Measurements from ENCODE around the gene VSTM2B. TPM values are rescaled to one million over a fixed set of nuclear protein-coding genes. Genes with fewer than 3 reads are reported as not detected.
"Not testable (repeated sequence)": the region's sequence is repeated elsewhere in the genome, so short reads cannot be mapped to it uniquely, and the experiment has no call there.

The VSTM2B gene
- total RNA-seq, 1 donor from 2014 or later, result 0.18 TPM

- no peak for TF ChIP-seq CTCF (IDR thresholded peaks at IDR 0.05; ENCODE audit: unreplicated experiment)
- Mint-ChIP-seq H3K36me3 (ENCODE audit: low read depth, unreplicated experiment) (peaks cover 10% of the 10 kb centered on the region), H3K9me3 (ENCODE audit: unreplicated experiment) (peaks cover 9% of the 10 kb centered on the region), H3K27ac (ENCODE audit: unreplicated experiment) (no peak overlapping the region), H3K4me3 (ENCODE audit: unreplicated experiment) (no peak overlapping the region), H3K27me3 (ENCODE audit: unreplicated experiment) (peaks cover 3% of the 10 kb centered on the region), H3K4me1 (ENCODE audit: unreplicated experiment) (peaks cover 11% of the 10 kb centered on the region)
- DNase-seq (ENCODE audit: low spot score), result no peak
Measured at GRCh38 chr19:29552454-29553280, 26.9 kb downstream of the VSTM2B start.

- H3K27ac Mint-ChIP-seq (ENCODE audit: unreplicated experiment), result no peak overlapping the region
- peaks cover 11% of the 10 kb centered on the region for H3K4me1 Mint-ChIP-seq (ENCODE audit: unreplicated experiment)
- no peak for TF ChIP-seq CTCF (IDR thresholded peaks at IDR 0.05; ENCODE audit: unreplicated experiment)
- DNase-seq (ENCODE audit: low spot score), result no peak
- peaks cover 11% of the 10 kb centered on the region for H3K9me3 Mint-ChIP-seq (ENCODE audit: unreplicated experiment)
- H3K27me3 Mint-ChIP-seq (ENCODE audit: unreplicated experiment), result peaks cover 6% of the 10 kb centered on the region
- no peak overlapping the region for H3K4me3 Mint-ChIP-seq (ENCODE audit: unreplicated experiment)
- H3K36me3 Mint-ChIP-seq (ENCODE audit: low read depth, unreplicated experiment), result peaks cover 9% of the 10 kb centered on the region
Measured at GRCh38 chr19:29554149-29554548, 28.4 kb downstream of the VSTM2B start.

GRCh38 chr19:29559110-29559509 is 33.3 kb downstream of the VSTM2B start:
- DNase-seq (ENCODE audit: low spot score); H3K9me3 Mint-ChIP-seq (ENCODE audit: unreplicated experiment); H3K36me3 Mint-ChIP-seq (ENCODE audit: low read depth, unreplicated experiment); H3K27me3 Mint-ChIP-seq (ENCODE audit: unreplicated experiment); H3K27ac Mint-ChIP-seq (ENCODE audit: unreplicated experiment); H3K4me3 Mint-ChIP-seq (ENCODE audit: unreplicated experiment): not testable (repeated sequence)
- H3K4me1 Mint-ChIP-seq (ENCODE audit: unreplicated experiment), result peaks cover 11% of the 10 kb centered on the region

- Mint-ChIP-seq H3K27me3 (ENCODE audit: unreplicated experiment) (peaks cover 3% of the 10 kb centered on the region), H3K4me1 (ENCODE audit: unreplicated experiment) (peaks cover 11% of the 10 kb centered on the region), H3K9me3 (ENCODE audit: unreplicated experiment) (peaks cover 4% of the 10 kb centered on the region)
Measured at GRCh38 chr19:29559743-29560142, 33.9 kb downstream of the VSTM2B start.

GRCh38 chr19:29560313-29561075 is 34.7 kb downstream of the VSTM2B start:
- Mint-ChIP-seq H3K27me3 (ENCODE audit: unreplicated experiment) (peaks cover 3% of the 10 kb centered on the region), H3K36me3 (ENCODE audit: low read depth, unreplicated experiment) (no peaks in the 10 kb centered on the region), H3K9me3 (ENCODE audit: unreplicated experiment) (peaks cover 4% of the 10 kb centered on the region), H3K4me1 (ENCODE audit: unreplicated experiment) (peaks cover 11% of the 10 kb centered on the region), H3K4me3 (ENCODE audit: unreplicated experiment) (no peak overlapping the region), H3K27ac (ENCODE audit: unreplicated experiment) (no peak overlapping the region)
- no peak for DNase-seq (ENCODE audit: low spot score)
- no peak for TF ChIP-seq CTCF (IDR thresholded peaks at IDR 0.05; ENCODE audit: unreplicated experiment)

More at GRCh38 chr19:29559743-29560142, 33.9 kb downstream of the VSTM2B start:
- Mint-ChIP-seq H3K27ac (ENCODE audit: unreplicated experiment) (no peak overlapping the region), H3K36me3 (ENCODE audit: low read depth, unreplicated experiment) (peaks cover 4% of the 10 kb centered on the region), H3K4me3 (ENCODE audit: unreplicated experiment) (no peak overlapping the region)
- no peak for DNase-seq (ENCODE audit: low spot score)
- no peak for TF ChIP-seq CTCF (IDR thresholded peaks at IDR 0.05; ENCODE audit: unreplicated experiment)
